ENCODE data around the gene TYW1B. TPM values are rescaled to one million over a fixed set of nuclear protein-coding genes. Genes with fewer than 3 reads are reported as not detected.
"Not testable (repeated sequence)": the region's sequence is repeated elsewhere in the genome, so short reads cannot be mapped to it uniquely, and the experiment has no call there.

TYW1B gene
- total and polyA plus RNA-seq, 8 donors = 0.93 to 21.0 (median 2.0) TPM

DNA sequence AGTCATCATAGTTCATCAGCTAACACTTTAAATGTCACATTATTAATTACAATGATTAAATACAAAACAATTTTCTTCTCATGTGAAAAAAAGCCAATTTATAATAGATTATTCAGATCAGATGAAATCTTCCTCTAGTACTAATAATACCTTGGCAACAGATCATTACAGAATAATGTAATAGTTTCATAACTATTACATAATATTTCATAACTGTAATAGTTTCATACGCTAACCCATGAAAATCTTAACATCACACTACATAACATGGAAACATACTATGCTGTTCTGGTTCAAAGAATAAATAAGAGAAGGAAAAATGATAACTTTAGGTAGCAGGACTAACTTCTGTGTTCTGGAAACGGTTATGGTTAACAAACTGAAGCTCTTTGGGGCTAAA, 152.3 kb downstream of the TYW1B start:
- intact Hi-C loops (cut with DNase I; ENCODE audit: low total_unique reads) = not testable (repeated sequence)
- WGBS, 5 donors = 68 to 93% (median 85%) methylated on average over 1 to 2 of the region's 2 CpGs

DNA sequence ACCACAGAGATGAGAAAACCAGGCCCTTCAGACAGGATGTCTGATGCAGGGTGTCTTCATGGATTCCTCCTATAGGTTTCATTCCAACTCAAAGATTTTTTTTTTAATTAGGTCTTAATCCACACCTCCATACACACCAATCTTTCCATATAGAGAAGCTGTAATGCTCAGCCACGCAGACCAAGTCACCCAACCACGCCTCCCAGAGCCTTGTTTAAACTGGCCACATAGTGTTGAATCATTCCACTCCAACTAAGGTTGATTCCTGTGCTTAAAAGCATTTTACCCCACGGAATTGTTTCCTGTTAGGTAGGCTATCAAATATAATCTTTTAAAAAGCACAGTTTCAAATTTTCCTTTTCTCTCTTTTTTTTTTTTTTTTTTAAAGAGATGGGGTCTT, 153.6 kb downstream of the TYW1B start:
- DNase-seq = no peak
- TF ChIP-seq, protein P1, sequence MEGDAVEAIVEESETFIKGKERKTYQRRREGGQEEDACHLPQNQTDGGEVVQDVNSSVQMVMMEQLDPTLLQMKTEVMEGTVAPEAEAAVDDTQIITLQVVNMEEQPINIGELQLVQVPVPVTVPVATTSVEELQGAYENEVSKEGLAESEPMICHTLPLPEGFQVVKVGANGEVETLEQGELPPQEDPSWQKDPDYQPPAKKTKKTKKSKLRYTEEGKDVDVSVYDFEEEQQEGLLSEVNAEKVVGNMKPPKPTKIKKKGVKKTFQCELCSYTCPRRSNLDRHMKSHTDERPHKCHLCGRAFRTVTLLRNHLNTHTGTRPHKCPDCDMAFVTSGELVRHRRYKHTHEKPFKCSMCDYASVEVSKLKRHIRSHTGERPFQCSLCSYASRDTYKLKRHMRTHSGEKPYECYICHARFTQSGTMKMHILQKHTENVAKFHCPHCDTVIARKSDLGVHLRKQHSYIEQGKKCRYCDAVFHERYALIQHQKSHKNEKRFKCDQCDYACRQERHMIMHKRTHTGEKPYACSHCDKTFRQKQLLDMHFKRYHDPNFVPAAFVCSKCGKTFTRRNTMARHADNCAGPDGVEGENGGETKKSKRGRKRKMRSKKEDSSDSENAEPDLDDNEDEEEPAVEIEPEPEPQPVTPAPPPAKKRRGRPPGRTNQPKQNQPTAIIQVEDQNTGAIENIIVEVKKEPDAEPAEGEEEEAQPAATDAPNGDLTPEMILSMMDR (IDR thresholded peaks at IDR 0.05) = no peak
- no peak for TF ChIP-seq EP300 (IDR thresholded peaks at IDR 0.05)
- TF ChIP-seq POLR2AphosphoS5 (IDR thresholded peaks at IDR 0.05) = no peak
- no peak for TF ChIP-seq POLR2A (IDR thresholded peaks at IDR 0.05)
- intact Hi-C loops (cut with DNase I; ENCODE audit: low total_unique reads) = no loop called here
- Histone ChIP-seq H3K36me3 (peaks cover 0 to 10% (median 0%) of the 10 kb centered on the region in 4 donors), H3K9me3 (no peaks in the 10 kb centered on the region), H3K27ac (no peak overlapping the region), H3K27me3 (no peaks in the 10 kb centered on the region), H3K4me1 (peaks cover 0 to 8% (median 4%) of the 10 kb centered on the region in 4 donors), H3K4me3 (no peak overlapping the region)
- 73 to 83% (median 80%) methylated on average over 3 of the region's 3 CpGs for WGBS, 5 donors

More for the DNA sequence above, 152.3 kb downstream of the TYW1B start:
- not testable (repeated sequence) for H3K36me3 ChIP-seq, DNase-seq, H3K9me3 ChIP-seq, H3K27ac ChIP-seq, H3K4me3 ChIP-seq, H3K4me1 ChIP-seq, H3K27me3 ChIP-seq

DNA sequence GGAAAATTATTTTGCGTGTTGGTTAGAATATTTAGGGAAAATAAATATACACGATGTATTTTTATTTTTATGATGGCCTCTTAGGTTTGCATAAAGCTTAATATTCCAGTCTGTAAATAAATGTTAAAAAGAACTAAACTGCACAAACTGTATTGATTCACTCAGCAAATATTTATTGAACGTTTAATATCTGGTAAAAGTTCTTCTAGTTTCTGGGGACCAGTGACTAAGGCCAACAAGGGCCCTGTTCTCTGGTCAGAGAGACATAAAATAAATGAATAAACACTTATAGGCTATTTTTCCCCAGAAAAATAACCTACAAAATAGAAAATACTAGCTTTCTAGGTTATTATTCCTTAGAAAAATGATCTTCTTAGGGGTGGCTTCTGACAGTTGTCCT, 157.2 kb downstream of the TYW1B start:
- H3K36me3 ChIP-seq; H3K27me3 ChIP-seq; intact Hi-C loops (cut with DNase I; ENCODE audit: low total_unique reads); DNase-seq; H3K27ac ChIP-seq; H3K4me3 ChIP-seq; H3K4me1 ChIP-seq; H3K9me3 ChIP-seq: not testable (repeated sequence)
- 51 to 76% (median 58%) methylated on average over 3 of the region's 3 CpGs for WGBS, 5 donors

DNA sequence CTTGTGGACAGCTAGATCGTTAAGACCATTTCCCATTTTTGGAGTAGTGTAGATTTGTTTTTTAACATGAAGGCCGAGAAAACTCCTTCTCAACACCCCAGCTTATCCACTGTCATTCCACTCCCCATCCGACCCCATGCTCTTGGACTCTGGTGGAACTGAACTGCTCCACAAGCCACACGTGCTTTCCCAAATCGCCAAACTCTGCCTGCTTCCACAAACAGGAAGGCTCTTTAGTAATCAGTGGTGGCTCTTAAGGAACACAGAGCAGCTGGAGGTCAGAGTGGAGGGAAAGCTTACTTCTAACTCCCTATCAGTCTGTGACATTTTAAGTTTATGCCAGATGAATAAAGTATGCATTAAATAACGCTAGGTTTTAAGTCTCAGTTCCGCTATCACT, 159.6 kb downstream of the TYW1B start:
- H3K36me3 ChIP-seq; intact Hi-C loops (cut with DNase I; ENCODE audit: low total_unique reads); H3K4me3 ChIP-seq; H3K4me1 ChIP-seq; DNase-seq; H3K9me3 ChIP-seq; H3K27ac ChIP-seq; H3K27me3 ChIP-seq: not testable (repeated sequence)
- WGBS, 5 donors = 35 to 57% (median 50%) methylated on average over 7 of the region's 7 CpGs

DNA sequence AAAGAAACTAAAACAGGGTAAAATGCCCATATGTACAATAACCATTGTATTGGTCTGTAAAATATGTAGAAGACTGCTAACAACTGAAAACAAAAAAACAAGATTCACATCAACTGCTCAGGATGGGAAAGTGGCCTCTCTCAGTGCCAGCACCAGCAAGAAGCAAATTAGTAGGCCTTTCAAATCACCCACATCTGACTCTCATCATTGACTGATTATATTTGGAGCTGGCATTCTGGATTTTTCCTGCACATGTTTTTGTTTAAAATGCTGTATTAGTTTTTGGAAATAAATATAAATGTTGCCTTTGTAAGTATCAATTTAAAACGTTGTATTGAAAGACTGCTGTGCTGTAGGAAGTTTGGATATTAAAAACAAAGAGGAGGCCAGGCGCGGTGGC, 161.0 kb downstream of the TYW1B start:
- H3K4me1 ChIP-seq = not testable (repeated sequence)
- 41 to 69% (median 62%) methylated on average over 3 of the region's 3 CpGs for WGBS, 5 donors

DNA sequence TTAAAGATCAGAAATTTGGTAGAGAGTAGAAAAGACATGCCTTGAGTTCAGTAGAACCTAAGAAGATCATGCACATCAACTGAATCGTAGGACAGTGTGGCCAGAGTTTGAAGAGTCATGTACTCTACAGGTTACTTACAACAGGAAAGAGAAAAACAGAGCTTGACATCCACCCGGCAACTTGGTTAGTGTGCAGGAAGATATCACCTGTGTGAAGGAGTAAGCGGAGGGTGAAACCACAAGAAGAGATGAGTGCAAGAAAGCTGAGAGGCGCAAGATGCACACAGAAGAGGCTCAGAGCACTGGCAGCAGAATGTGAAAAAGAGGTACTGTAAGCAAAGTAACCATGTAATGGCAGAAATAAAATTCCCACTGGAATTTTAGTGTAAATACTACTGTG, 179.4 kb downstream of the TYW1B start:
- 85 to 95% (median 93%) methylated on average over 4 of the region's 4 CpGs for WGBS, 5 donors
- DNase-seq; H3K9me3 ChIP-seq; intact Hi-C loops (cut with DNase I; ENCODE audit: low total_unique reads); H3K4me3 ChIP-seq; H3K27me3 ChIP-seq; H3K27ac ChIP-seq; H3K36me3 ChIP-seq; H3K4me1 ChIP-seq: not testable (repeated sequence)

More for the DNA sequence above, 161.0 kb downstream of the TYW1B start:
- H3K4me3 ChIP-seq; H3K9me3 ChIP-seq; H3K27ac ChIP-seq; DNase-seq; H3K36me3 ChIP-seq; intact Hi-C loops (cut with DNase I; ENCODE audit: low total_unique reads); H3K27me3 ChIP-seq: not testable (repeated sequence)

DNA sequence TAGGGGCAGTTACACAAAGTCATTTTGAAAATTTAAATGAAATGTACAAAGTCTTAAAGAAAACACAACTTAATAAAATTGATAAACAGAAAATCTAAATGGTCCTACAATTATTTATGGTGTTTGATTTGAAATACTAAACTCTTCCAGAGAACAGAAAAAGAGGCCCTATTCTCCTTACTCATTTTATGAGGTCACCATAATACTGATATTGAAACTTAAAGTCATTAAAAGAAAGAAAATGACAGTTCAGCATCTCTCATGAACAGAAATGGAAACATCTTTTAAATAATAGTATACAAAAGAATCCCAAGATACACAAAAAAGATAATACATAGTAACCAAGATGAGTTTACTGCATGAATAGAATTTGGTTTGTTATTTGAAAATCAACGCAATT, 184.3 kb downstream of the TYW1B start:
- H3K9me3 ChIP-seq; H3K4me1 ChIP-seq; H3K27ac ChIP-seq; H3K4me3 ChIP-seq; H3K27me3 ChIP-seq; intact Hi-C loops (cut with DNase I; ENCODE audit: low total_unique reads); H3K36me3 ChIP-seq; DNase-seq: not testable (repeated sequence)
- 74 to 95% (median 92%) methylated on average over 1 of the region's 1 CpG for WGBS, 5 donors

DNA sequence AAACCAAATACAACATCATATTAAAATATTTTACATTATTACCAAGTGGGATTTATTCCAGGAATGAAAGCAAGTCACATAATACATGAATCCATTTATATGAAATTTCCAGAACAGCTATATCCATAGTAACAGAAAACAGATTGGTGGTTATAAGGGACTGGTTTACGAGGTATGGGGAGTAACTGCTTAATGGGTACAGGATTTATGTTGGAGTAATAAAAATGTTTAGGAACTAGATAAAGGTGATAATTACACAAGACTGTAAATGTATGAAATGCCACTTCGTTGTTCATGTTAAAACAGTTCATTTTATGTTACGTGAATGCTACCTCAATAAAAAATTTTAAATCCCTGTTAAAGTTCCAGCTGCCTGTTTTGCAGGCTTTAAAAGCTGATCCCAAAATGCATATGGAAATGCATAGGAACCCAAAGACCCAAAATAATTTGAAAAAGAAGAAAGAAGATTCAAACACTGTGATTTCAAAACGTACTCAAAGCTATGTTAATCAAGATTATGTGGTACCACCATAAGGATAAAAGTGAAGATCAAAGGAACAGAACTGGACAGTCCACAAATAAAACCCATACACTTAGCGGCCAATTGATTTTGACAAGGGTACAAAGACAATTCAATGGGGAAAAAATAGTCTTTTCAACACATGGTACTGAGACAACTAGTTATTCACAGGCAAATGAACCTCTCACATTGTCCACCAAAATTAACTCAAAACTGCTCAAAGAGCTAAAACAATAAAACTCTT, 186.3 kb downstream of the TYW1B start:
- H3K27me3 ChIP-seq; DNase-seq; H3K4me1 ChIP-seq; H3K9me3 ChIP-seq; H3K36me3 ChIP-seq; H3K4me3 ChIP-seq; H3K27ac ChIP-seq; intact Hi-C loops (cut with DNase I; ENCODE audit: low total_unique reads): not testable (repeated sequence)
- WGBS, 5 donors = 84 to 91% (median 88%) methylated on average over 5 of the region's 5 CpGs

DNA sequence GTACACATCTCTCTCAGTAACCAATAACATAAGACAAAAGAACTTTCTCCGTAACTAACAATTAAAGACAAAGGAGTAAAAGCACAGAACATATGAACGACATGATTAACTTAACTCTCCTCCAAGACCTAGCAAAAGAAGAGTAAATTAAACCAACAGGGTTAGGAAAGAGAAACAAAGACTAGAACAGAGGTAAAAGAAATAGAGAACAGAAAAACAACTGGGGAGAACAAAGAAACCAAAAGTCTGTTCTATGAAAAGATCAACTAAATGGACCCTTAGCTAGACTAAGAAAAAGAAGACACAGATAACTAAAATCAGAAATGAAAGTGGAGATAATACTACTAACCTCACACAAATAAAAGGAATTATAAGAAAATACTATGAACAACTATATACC, 187.3 kb downstream of the TYW1B start:
- H3K36me3 ChIP-seq; H3K9me3 ChIP-seq; H3K27ac ChIP-seq; H3K4me3 ChIP-seq; H3K4me1 ChIP-seq; intact Hi-C loops (cut with DNase I; ENCODE audit: low total_unique reads); DNase-seq; H3K27me3 ChIP-seq: not testable (repeated sequence)
- WGBS, 5 donors = 81 to 89% (median 88%) methylated on average over 2 of the region's 2 CpGs

DNA sequence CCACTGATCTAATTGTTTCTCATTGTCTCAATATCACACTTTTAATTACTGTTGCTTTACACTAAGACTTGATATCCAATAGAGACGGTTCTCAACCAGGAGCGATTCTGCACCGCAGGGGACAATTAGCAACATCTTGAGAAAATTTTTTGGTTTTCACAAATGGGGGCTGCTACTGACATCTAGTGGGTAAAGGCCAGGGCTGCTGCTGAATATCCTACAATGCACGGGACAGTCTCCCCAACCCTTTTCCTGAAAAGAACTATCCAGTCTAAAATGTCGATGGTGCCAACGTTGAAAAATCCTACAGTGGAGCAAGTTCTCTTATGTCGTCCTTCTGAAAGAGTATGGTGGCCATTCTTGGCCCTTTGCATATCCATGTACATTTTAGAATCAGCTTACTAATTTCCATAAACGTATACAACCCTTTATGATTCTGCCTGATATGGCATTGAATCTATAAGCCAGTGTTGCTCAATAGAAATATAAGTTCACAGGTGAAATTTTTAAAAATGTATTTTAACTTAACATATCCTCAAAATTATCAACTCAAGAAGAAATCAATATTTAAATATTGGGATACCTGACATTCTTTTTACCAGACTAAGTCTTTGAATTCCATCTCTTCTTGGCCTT, 192.6 kb downstream of the TYW1B start:
- DNase-seq; H3K9me3 ChIP-seq; H3K27ac ChIP-seq; intact Hi-C loops (cut with DNase I; ENCODE audit: low total_unique reads); H3K27me3 ChIP-seq; H3K4me1 ChIP-seq; H3K36me3 ChIP-seq; H3K4me3 ChIP-seq: not testable (repeated sequence)
- WGBS, 5 donors = 41 to 67% (median 54%) methylated on average over 8 of the region's 8 CpGs
